ENCODE data around the gene PHF11. TPM values are rescaled to one million over a fixed set of nuclear protein-coding genes. Genes with fewer than 3 reads are reported as not detected.

Gene PHF11
- polyA plus RNA-seq, 3 donors: 63.4 to 68.8 (median 68.4) TPM

GRCh38 chr13:49503951-49504350 lies 8.2 kb downstream of the PHF11 start:
- H2AFZ ChIP-seq (ENCODE audit: insufficient read depth, low read depth, low read length, poor library complexity, severe bottlenecking): no peak overlapping the region
- no peak for TF ChIP-seq CTCF (IDR thresholded peaks at IDR 0.05)
- intact Hi-C loops (cut with micrococcal nuclease): no loop called here
- no peak overlapping the region for H3K4me3 ChIP-seq (replicated peaks in 1 of 3; ENCODE audit: low read depth in 2 of 3, low read length in 3 of 3)
- no peak for DNase-seq
- H3K9ac ChIP-seq (ENCODE audit: insufficient read depth, low read length, poor library complexity, severe bottlenecking): no peak overlapping the region
- no peaks in the 10 kb centered on the region for H3K27me3 ChIP-seq (ENCODE audit: control insufficient read depth in 2 of 2, insufficient read depth in 2 of 2, low read length in 2 of 2)
- no peaks in the 10 kb centered on the region for H3K9me3 Mint-ChIP-seq
- H3K36me3 ChIP-seq (replicated peaks in 1 of 2; ENCODE audit: control insufficient read depth in 1 of 2, insufficient read depth in 2 of 2, low read length in 2 of 2): peaks cover 22 to 57% of the 10 kb centered on the region in 2 donors
- no peaks in the 10 kb centered on the region for H3K4me1 ChIP-seq (ENCODE audit: control insufficient read depth in 1 of 2, insufficient read depth in 2 of 2, low read length in 2 of 2)
- H3K27ac ChIP-seq (ENCODE audit: low read depth in 1 of 2, low read length in 2 of 2): no peak overlapping the region
- H3K27me3 Mint-ChIP-seq (ENCODE audit: low read depth in 3 of 3): peaks cover 0 to 2% (median 0%) of the 10 kb centered on the region in 3 donors
- no peak overlapping the region for H3K4me3 Mint-ChIP-seq
- H3K4me2 ChIP-seq (replicated peaks; ENCODE audit: extremely low read depth, low read length, poor library complexity, severe bottlenecking): no peak overlapping the region
- H3K4me1 Mint-ChIP-seq: peaks cover 12% of the 10 kb centered on the region
- peaks cover 7% of the 10 kb centered on the region for H3K79me2 ChIP-seq (ENCODE audit: insufficient read depth, low read length)
- H3K9me3 ChIP-seq (replicated peaks in 1 of 2; ENCODE audit: control insufficient read depth in 1 of 2, insufficient read depth in 1 of 2, low read length in 2 of 2): no peaks in the 10 kb centered on the region
- peaks cover 29% of the 10 kb centered on the region for H4K20me1 ChIP-seq (ENCODE audit: insufficient read depth, low read length)
- peaks cover 37 to 53% of the 10 kb centered on the region in 2 donors for H3K36me3 Mint-ChIP-seq
- H3K27ac Mint-ChIP-seq: peak overlapping the region in 1 of 7 donors; percentile 50
- no CpG with 5 or more reads among the region's 3 CpGs for WGBS (ENCODE audit: insufficient coverage)

- H3K9ac ChIP-seq (ENCODE audit: insufficient read depth, low read length, poor library complexity, severe bottlenecking): no peak overlapping the region
- H3K4me3 ChIP-seq (replicated peaks in 1 of 3; ENCODE audit: low read depth in 2 of 3, low read length in 3 of 3): no peak overlapping the region
- no peak for TF ChIP-seq CTCF (IDR thresholded peaks at IDR 0.05)
- Mint-ChIP-seq H3K4me1 (no peaks in the 10 kb centered on the region), H3K4me3 (no peak overlapping the region), H3K27ac (peak overlapping the region in 1 of 7 donors; percentile 20), H3K27me3 (ENCODE audit: low read depth in 3 of 3) (peaks cover 0 to 2% (median 2%) of the 10 kb centered on the region in 3 donors), H3K9me3 (peaks cover 0 to 1% (median 0%) of the 10 kb centered on the region in 7 donors), H3K36me3 (peaks cover 77 to 80% of the 10 kb centered on the region in 2 donors)
- H3K27ac ChIP-seq (ENCODE audit: low read depth in 1 of 2, low read length in 2 of 2): no peak overlapping the region
- no peak overlapping the region for H2AFZ ChIP-seq (ENCODE audit: insufficient read depth, low read depth, low read length, poor library complexity, severe bottlenecking)
- no peaks in the 10 kb centered on the region for H3K27me3 ChIP-seq (ENCODE audit: control insufficient read depth in 2 of 2, insufficient read depth in 2 of 2, low read length in 2 of 2)
- peaks cover 23% of the 10 kb centered on the region for H4K20me1 ChIP-seq (ENCODE audit: insufficient read depth, low read length)
- WGBS (ENCODE audit: insufficient coverage): no CpG with 5 or more reads among the region's 2 CpGs
- no peak for DNase-seq
- H3K4me1 ChIP-seq (ENCODE audit: control insufficient read depth in 1 of 2, insufficient read depth in 2 of 2, low read length in 2 of 2): no peaks in the 10 kb centered on the region
- H3K4me2 ChIP-seq (replicated peaks; ENCODE audit: extremely low read depth, low read length, poor library complexity, severe bottlenecking): no peak overlapping the region
- intact Hi-C loops (cut with micrococcal nuclease): no loop called here
- peaks cover 57 to 89% of the 10 kb centered on the region in 2 donors for H3K36me3 ChIP-seq (replicated peaks in 1 of 2; ENCODE audit: control insufficient read depth in 1 of 2, insufficient read depth in 2 of 2, low read length in 2 of 2)
- no peaks in the 10 kb centered on the region for H3K79me2 ChIP-seq (ENCODE audit: insufficient read depth, low read length)
- no peaks in the 10 kb centered on the region for H3K9me3 ChIP-seq (replicated peaks in 1 of 2; ENCODE audit: control insufficient read depth in 1 of 2, insufficient read depth in 1 of 2, low read length in 2 of 2)
These were observed 16.8 kb downstream of the PHF11 start for GRCh38 chr13:49512578-49512977.

Measured in CD14-positive monocyte (primary cell).